Sciatic nerve (tissue), 2 donors: ENCODE measurements around the gene FILIP1. TPM values are rescaled to one million over a fixed set of nuclear protein-coding genes. Genes with fewer than 3 reads are reported as not detected.
A peak's percentile ranks its signal among the peaks of the same experiment; 100 is the strongest.

Source experiments
- ATAC-seq: fragments of 200-7000 bp; cut with Tn5 transposase; one replicate; pipeline ENCODE4 v1.9.1; 2020; ENCODE audit warnings: mild to moderate bottlenecking, moderate library complexity
- DNase-seq: peaks from one replicate; pipeline ENCODE4 v3.0.0-alpha.2; 2020; ENCODE audit warnings: low spot score
- intact Hi-C: fragments of 100-400 bp; cut with DNase I; formaldehyde crosslinking; loops from one replicate; pipeline ENCODE4 v1.14.2; 2022
- total RNA-seq: library from RNA; stranded (reverse); fragmentation: NEBNext Ultra II Directional; extraction: Animal tissue kit (Norgen Biotek cat#: 25700); gene quantifications from one replicate; pipeline ENCODE4 v1.2.1, GENCODE V29; 2021
- donor health status: DM: no; HTN: no; CAD: no.
- donor health status: DM: no; HTN: no; CAD: no.

FILIP1 gene
- total RNA-seq, 1 donor from 2014 or later: 40.2 TPM

DNA sequence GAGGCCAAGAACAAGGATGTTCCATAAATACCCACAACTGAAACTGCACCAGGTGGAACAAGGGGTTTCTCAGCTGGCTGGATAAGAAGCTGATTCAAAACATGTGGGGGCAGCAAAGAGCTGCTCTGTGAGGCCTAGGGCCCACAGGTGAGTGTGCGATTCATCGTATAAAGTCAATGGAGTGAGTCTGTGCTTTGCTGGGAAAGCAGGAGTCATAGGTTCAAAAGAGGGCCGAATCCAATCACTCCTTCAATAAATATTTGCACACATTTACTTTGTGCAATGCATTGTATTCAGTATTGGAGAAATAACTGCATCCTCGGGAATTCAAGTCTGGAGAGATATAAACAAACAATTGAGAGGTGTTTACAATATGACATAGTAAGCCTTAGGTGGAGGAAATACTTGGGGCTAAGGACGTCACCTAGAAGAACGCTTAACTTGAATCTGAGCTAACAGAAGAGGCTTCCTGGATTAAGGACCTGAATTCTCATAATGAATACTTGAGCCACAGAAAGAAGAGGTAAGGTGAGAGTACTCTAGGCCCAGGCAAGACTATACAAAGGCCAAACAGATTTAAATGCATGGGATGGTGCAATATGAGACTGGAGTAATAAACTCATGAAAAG is 125.3 kb downstream of the FILIP1 start:
- DNase-seq (no peak), ATAC-seq (peak; percentile 30)
- intact Hi-C loops: no loop called here

GRCh38 chr6:75363304-75363703 is 130.3 kb downstream of the FILIP1 start:
- DNase-seq (no peak), ATAC-seq (no peak)
- intact Hi-C loops: no loop called here

GRCh38 chr6:75353644-75354043 is 140.0 kb downstream of the FILIP1 start:
- DNase-seq (no peak), ATAC-seq (no peak)
- intact Hi-C loops: no loop called here

DNA sequence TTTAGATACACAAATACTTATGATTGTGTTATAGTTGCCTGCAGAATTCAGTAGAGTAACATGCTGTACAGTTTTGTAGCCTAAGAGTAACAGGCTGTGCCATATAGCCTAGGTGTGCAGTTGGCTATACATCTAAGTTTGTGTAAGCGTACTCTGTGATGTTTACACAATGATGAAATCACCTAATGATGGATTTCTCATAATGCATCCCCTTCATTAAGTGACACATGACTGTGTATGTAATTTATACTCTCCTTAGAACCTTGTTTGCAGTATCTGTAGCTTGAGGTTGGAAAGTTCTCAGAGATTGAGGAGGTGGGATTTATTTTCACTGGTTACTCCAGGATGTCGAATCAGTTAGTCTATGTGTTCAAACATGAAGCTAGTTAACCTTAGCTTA is 142.0 kb downstream of the FILIP1 start:
- DNase-seq (no peak), ATAC-seq (no peak)
- intact Hi-C loops: no loop called here

GRCh38 chr6:75350808-75351207 is 142.8 kb downstream of the FILIP1 start:
- intact Hi-C loops: no loop called here
- ATAC-seq (no peak), DNase-seq (no peak)

- intact Hi-C loops: no loop called here
- no peak for ATAC-seq
- no peak for DNase-seq
Observed at GRCh38 chr6:75350156-75350555, 143.4 kb downstream of the FILIP1 start.

DNA sequence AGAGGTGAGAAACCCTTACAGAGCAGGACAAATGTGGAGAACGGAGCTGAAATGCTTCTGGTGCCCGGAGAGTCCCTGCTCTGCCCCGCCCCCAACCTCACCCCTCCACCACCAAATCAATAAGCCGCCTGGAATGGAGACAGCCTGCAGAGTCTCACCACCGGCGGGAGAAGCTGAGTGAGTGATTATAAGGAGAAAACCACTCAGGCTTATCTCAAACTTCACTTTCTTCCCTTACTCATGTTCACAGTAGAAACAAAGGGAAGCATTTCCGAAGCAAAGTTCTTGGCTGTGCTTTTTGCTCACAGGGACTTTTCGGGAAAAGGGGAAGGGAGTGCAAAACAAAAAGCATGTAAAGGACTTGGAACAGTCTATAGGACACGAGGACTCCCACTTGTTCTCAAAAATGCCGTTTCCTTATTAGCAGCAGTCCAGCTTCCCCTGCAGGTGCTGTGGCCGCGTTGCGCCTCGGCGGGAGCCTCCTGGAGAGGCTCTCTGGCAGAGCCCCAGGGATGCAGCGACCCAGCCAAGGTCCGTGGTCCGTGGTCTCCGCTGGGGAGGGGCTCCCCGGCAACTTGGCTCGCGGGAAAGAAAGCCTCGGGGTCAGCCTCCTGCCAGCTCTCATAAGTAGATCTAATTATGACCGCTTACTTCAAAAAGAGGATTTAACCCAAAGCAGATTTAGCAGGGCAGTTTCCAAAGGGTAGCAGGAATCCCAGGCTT is 144.2 kb downstream of the FILIP1 start:
- intact Hi-C loops: no loop called here
- ATAC-seq (peak; percentile 58), DNase-seq (no peak)

- DNase-seq (no peak), ATAC-seq (no peak)
- intact Hi-C loops: no loop called here
Observed at GRCh38 chr6:75348882-75349261, 144.7 kb downstream of the FILIP1 start.

DNA sequence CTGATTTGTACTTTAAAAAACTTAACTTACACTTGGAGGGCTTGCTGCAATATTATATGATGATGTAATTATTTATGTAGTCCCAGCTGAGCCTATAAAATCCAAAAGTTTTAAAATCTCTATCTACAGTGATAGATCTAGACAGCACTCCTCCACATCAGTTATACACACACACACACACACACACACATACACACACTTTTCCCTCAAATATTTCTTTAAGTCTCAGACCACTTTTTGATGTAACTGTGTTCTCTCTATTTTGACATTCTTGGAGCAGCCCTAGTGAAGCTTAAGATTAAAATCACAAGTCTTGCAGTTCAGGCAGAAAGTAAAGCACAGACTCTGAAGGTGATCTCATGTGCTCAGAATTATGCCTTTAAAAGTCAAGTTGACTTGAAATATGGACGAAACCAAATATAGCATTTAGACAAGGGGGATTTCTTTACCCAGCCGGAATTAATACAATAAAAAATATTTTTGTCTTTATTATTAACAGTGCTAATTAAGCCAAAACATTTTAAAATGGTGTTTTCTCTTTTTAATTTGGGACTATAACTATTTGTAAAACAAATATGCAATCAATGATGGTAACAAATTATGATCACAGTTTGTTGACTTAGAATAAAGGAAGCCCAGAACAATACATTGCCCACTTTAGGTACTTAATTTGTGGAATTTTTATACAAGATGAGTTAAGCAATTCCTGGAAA is 145.5 kb downstream of the FILIP1 start:
- no peak for ATAC-seq
- no peak for DNase-seq
- intact Hi-C loops: no loop called here

- DNase-seq: no peak
- intact Hi-C loops: no loop called here
- ATAC-seq: no peak
Observed at GRCh38 chr6:75345413-75345812, 148.2 kb downstream of the FILIP1 start.

DNA sequence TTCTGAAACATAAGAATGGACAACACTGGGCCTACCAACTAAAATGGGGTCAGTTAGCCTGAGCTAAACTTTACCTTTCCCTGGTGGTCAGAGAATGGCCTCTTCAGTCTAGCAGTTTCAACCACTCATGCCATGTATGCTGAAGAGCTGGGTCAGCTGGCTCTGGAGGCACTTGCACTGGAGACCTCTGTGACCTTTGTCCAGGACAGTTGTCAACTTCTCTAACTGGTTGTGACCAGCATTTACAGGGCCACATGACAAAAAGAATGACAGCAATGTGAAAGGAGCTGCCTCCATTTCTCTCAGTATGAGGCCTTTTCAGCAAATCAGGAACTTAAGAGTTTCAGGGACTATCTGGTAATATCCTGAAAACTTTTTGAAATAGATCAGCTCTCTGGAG is 149.1 kb downstream of the FILIP1 start:
- intact Hi-C loops: no loop called here
- DNase-seq (no peak), ATAC-seq (no peak)

DNA sequence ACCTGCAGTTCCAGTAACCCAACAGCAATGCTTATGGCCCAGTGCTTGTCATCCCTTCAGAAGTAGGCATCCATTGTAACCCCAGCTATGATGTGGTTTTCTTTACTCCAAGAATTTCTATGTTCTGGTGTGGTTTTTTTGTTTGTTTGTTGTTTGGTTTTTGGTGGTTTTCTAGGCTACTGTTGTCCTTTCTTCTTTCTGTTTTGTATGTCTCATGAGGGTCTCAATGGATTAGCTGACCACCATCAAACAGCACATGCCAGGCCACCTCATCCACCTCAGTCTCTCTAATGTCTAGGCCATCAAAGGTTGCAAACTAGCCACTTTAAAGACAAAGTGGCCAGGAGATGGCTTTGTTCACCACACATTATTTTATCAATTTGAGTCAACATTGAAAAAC is 149.6 kb downstream of the FILIP1 start:
- intact Hi-C loops: no loop called here
- ATAC-seq (no peak), DNase-seq (no peak)

DNA sequence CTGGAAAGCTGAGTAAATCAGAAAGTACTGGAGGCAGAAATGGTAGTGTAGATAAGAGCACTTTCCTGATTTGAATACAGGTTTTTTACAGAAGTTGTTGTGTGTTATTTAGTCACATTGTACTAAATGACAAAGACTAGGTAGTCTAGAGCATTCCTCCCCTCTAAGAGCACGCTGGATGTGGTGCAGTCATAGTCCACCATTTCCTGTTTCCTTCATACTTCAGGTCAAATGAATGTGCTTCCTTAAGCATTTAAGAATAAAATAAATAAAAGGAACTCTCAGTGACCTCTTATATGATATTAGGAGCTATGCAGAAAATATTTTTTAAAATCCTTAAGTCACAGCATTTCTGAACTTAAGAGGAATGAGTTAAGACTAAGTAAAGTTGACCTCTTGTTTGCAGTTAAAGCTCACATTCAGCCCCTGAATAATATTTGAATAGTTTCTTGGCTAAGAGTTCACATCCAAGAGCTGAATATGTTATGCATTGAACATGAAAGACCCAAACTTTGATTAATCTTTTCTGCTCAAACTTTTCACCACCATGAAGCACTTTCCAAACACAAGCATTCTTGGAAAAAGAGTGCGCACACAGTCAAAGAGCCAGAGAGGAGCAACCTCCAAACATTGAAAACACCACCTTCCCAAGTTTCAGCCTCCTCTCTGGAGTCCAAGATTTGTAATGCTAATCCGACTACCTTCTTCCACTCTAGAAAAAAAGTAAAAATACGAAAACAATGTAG is 155.6 kb downstream of the FILIP1 start:
- ATAC-seq: no peak
- intact Hi-C loops: no loop called here
- no peak for DNase-seq

- DNase-seq (no peak), ATAC-seq (peak; percentile 87)
- intact Hi-C loops: no loop called here
Observed at GRCh38 chr6:75334266-75335040, 159.1 kb downstream of the FILIP1 start.

GRCh38 chr6:75333676-75334200 is 159.9 kb downstream of the FILIP1 start:
- ATAC-seq: no peak
- intact Hi-C loops: no loop called here

DNA sequence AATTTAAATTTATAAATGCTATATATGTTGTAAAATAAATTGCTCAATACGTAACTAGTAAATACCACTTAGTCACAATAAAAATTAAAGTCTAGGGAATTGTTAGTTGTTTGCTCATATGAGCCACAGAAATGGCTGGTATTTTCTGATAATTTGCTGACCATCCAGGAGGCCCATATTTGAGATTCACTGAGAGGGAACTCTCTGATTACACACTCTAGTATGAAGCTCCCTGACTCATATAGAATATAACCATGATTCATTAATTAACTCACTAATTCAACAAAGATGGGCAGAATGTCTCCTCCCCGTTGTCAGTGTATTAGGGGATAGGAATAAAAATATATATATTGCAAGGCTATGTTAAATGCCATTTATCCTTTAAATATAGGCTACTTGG is 162.4 kb downstream of the FILIP1 start:
- ATAC-seq (no peak), DNase-seq (no peak)
- intact Hi-C loops: no loop called here

More at GRCh38 chr6:75333676-75334200, 159.9 kb downstream of the FILIP1 start:
- no peak for DNase-seq

DNA sequence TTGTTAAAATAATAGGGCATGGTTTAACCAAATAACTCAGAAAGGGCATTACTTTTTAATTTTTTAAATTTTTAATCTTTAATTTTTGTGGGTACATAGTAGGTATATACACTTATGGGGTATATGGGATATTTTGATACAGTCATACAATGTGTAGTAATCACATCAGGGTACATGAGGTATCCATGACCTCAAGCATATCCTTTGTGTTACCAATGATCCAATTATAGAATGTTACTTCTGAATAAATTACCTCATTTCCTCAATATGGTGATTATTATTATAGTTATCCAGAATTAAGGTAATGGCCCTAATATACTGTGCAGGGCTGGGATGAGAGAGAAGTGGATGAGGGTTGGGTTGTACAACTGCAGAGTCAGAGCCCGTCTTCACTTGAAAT is 163.9 kb downstream of the FILIP1 start:
- no peak for ATAC-seq
- no peak for DNase-seq
- intact Hi-C loops: no loop called here

DNA sequence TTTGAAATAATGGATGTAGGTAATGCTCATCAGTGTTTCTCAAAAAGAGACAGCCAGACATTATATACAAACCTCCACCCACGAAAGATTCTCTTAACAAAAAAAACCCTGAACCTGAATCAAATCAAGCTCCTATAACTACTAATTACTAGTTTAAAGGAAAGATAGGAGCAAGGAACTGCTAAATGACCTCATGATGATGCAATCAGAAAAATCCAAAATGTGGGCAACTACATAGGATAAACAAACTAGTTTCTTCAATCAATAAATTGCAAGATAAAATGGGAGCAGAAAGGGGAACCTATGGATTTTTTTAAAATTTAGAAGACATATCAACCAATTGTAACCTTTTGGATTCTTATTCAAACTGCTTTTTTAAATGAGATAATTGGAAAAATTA is 165.8 kb downstream of the FILIP1 start:
- no peak for ATAC-seq
- intact Hi-C loops: no loop called here
- DNase-seq: no peak
